Skin epidermis (tissue), 12 donors: ENCODE measurements around the gene PCSK9.

Source experiments
- H3K27ac ChIP-seq, 21 experiments: fragments of 200-600 bp; sonication (generic) in 11 of 21; one replicate each; pipeline ENCODE4 v1.5.0; 2020; ENCODE audit warnings: mild to moderate bottlenecking in 3 of 21, inconsistent platforms in 2 of 21, moderate library complexity in 2 of 21
- H3K4me3 ChIP-seq, 7 experiments: fragments of 200-600 bp; sonication (generic) in 2 of 7; one replicate each; pipeline ENCODE4 v1.5.0; 2020; ENCODE audit warnings: inconsistent platforms in 2 of 7, mild to moderate bottlenecking in 2 of 7, moderate library complexity in 1 of 7

The PCSK9 gene

DNA sequence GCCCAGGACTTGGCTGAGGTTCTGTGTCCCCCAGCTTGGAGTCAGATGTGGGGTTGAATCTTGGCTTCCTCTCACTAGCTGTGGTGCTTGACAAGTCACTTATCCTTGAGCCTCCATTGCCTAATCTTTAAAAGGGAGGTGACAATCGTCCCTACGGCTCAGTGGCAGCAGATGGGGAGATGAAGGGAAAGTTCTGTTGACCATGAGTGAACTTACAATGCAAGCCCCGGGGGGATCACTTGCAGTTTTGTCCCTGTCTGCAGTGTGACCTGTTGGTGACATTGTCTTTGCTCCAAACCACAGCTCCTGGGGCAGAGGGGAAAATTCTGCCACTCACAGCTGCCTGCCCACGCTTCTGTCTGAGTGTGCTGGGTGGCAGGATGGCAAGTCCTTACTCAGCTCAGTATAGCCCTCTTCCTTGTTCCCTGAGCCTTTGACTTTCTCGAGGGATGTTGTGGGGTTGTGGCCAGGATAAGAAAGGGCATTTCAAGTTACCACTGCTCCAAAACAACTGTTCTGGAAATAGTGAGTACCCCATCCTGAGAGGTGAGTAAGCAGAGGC lies 1.7 kb downstream of the PCSK9 start:
- Histone ChIP-seq H3K27ac (no peak overlapping the region), H3K4me3 (peak overlapping the region in 3 of 7 experiments; percentile 17 to 41 (median 40))

DNA sequence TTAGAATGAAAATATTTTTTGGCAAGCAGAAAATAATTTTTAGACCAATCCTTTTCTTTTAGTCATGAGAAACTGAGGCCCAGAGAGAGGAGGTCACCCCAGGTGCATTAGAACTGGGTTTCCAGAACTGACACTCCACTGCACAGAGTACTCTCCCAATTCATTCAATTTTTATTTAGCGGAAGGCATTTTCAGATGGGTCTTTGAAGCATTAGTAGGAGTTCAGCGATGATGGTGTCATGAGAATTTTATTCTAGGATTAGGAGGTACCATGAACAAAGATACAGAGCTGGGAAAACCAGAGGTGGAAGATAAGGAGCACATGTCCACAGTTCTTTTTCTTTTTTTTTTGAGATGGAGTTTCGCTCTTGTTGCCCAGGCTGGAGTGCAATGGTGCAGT lies 2.3 kb downstream of the PCSK9 start:
- H3K27ac ChIP-seq, result no peak overlapping the region
- no peak overlapping the region for H3K4me3 ChIP-seq

DNA sequence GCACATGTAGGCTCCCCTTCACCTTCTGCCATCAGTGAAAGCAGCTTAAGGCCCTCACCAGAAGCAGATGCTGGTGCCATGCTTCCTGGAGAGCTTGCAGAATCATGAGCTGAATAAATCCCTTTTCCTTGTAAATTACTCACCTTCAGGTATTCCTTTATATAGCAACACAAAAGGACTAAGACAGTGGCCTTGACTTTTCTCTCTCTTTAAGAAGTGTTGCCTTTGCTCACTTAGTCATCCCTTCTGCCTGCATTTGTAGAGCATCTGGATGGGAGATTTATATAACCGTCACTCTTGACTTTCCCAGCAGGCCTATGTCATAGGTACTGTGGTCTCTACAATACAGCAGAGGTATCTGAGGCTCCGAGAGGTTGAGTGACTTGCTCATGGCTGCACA lies 3.7 kb downstream of the PCSK9 start:
- H3K4me3 ChIP-seq, result no peak overlapping the region
- no peak overlapping the region for H3K27ac ChIP-seq

DNA sequence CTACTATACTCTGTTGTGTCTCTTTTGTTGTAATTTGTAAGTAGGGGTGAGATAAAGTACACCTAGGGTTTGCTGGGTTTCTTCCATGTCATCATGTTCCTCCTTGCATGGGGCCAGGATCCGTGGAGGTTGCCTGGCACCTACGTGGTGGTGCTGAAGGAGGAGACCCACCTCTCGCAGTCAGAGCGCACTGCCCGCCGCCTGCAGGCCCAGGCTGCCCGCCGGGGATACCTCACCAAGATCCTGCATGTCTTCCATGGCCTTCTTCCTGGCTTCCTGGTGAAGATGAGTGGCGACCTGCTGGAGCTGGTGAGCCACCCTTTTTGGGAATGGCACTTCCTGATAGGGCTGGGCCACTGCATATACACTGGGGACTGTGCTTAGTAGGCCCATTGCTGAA lies 4.4 kb downstream of the PCSK9 start:
- H3K27ac ChIP-seq, result no peak overlapping the region
- no peak overlapping the region for H3K4me3 ChIP-seq

DNA sequence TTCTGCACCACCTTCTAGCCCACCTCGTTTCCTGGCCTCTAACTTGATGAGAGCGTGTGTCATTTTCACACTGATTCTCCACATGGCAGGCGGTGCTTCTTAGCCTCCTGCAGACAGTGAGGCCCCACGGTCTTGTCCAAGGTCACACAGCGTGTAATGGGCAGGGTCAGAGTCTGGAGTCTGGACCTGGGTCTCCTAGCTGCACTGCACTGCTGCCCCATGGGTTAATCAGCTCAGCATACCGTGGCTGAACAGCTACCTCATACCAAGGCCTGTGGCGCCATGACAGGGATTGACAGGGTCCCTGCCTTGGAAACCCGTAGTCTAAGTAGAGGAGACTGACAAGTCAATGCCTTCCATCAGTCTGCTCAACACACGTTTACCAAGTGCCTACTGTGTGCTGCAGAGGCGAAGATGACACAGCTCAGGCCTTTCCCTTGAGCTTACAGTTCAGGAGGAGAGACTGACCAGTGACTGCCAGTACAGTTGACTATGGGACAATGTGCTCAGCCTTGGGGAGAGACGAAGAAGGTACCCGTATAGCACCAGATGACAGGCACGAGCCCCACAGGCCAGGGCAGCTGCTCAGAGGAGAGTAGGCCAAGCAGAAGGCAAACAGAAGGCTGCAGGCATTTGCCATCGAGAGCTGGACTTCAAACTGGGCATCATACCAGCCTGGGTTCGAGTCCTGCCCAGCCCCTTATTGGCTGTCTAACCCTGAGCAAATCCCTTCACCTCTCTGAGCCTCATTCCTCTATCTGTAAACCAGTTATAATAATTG lies 5.5 kb downstream of the PCSK9 start:
- no peak overlapping the region for H3K27ac ChIP-seq
- H3K4me3 ChIP-seq, result no peak overlapping the region

DNA sequence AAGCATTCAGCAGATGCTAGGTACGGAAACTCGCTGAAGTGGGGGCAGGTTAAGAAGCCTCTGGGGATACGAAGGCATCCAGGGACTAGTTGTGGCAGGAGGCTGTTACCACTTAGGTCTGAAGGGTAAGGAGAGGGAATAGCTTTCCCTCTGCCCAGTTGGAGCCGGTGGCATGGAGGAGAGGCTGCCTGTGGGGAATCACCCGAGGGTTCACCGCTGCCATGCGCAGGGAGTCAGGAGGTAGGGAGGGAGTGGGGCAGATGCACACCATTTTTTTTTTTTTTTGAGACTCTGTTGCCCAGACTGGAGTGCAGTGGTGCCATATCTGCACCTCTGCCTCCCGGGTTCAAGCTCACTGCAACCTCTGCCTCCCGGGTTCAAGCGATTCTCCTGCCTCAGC lies 6.1 kb downstream of the PCSK9 start:
- H3K4me3 ChIP-seq, result no peak overlapping the region
- H3K27ac ChIP-seq, result no peak overlapping the region

DNA sequence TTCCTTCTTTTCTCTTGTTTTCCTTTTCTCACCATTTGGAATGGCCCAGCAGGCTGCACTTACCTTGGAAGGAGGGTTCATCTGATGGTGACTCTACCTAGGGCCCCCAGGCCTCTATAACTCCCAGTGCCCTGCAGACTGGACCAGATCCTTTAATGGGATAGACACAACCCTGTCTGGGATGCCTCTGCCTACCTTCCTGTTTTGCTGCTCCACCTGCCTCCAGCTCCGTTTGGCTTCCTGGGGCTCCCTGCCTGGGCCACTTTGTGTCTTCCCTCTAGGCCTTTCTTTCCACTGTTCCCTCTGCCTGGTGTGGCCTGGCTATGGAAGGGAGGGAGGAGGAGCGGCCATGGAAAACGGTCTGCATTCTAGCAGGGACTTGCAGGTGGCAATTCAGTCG lies 7.5 kb downstream of the PCSK9 start:
- no peak overlapping the region for H3K4me3 ChIP-seq
- no peak overlapping the region for H3K27ac ChIP-seq

DNA sequence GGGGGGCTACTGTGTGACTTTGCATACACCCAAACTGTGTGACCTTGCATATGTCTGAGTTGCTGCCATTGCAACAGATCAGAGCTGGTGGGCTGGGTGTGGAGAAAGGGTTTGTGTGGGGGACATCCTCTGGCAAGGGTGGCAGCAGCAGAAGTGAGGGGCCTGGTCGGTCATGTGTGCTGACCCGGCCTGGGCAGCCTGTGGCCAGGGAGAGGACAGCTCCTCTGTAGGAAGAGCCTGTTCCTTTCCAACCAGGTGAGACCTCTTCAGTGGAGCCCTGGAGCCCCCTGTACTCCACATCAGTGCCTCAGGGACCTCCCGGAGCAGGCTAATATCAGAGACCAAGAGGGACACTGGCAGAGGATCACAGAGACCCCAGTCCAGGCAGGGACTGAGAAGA lies 8.3 kb downstream of the PCSK9 start:
- Histone ChIP-seq H3K27ac (no peak overlapping the region), H3K4me3 (no peak overlapping the region)

DNA sequence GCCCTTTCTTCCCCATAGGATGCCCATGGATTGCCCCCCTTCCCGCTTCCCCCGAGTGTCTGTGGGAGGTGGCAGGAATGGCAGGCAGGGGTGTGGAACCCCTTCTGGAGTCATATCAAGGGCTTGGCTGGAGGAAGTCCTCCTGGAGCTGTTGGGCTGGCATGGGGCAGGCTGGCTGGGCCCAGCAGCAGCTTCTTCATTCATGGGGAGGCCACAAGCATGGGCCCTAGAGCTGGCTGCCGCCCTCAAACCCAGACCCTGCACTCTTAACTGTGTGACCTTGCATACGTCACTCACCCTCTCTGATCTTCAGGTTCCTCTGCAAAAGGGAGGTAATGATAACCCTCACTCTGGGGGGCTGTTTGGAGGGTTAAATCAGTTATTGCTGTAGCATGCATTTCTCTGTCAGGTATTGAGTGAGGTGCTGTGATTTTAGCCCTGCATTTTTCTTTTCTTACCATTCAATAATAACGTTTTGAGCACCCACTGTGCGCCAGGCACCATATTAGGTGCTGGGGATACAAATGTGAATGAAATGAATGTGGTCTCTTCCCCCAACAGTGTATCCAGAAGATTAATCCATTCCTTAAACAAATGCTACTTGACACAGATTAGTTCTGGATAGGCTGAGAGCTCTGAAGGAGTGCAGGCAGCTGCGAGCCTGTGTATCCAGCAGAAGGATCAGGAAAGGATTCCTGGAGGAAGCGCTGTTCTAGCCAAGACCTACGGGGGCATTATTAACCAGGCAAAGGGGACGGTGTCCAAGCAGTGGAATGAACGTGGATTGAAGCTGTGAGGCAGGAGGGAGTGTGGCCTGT lies 9.3 kb downstream of the PCSK9 start:
- Histone ChIP-seq H3K27ac (no peak overlapping the region), H3K4me3 (no peak overlapping the region)

DNA sequence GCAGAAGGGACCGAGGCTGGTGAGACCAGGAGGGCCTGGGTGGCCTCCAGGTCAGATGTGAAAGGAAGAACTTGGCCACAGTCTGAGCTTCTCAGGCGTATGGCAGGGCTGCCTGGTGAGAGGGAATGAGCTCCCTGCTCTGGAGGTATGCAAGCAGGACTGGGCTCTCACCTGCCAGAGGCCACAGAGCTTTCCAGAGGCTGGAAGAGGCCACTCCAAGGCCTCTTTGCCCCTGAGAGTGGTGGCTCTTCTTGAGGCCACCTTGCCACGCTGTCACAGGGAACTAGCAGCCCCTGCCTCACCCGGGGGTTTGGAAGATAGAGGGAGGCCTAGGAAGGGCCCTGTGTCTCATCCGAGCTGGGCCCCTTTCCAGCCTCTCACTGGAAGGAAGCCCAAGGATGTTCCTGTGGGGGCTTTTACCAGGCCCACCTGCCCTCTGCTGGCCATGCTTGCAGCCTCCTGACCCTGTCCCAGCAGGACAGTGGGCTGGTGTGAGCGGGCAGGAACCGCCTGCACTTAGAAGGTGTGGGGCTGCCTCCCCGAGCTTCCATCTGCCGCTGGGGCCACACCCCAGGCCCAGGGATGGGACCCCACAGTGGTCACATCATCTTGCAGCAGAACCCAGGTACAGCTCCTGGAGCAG lies 10.0 kb downstream of the PCSK9 start:
- H3K27ac ChIP-seq, result no peak overlapping the region
- no peak overlapping the region for H3K4me3 ChIP-seq

DNA sequence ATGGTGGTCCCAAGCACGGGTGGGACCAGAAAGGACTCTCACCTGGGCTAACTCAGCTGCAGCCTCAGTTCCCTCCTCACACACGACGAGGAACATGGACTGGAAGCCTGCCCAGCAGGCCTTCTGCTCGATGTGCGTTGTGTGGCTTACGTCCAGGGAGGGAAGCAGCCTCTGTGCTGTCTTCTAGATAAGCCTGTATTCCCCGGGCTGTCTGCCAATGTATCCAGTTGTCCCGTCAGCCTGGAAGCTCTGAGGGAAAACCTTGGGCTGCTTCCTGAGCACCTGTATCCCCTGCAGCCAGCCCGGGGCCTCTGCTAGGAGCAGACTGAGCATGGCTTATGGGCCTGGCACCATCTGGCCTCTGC lies 10.5 kb downstream of the PCSK9 start:
- Histone ChIP-seq H3K4me3 (no peak overlapping the region), H3K27ac (no peak overlapping the region)

DNA sequence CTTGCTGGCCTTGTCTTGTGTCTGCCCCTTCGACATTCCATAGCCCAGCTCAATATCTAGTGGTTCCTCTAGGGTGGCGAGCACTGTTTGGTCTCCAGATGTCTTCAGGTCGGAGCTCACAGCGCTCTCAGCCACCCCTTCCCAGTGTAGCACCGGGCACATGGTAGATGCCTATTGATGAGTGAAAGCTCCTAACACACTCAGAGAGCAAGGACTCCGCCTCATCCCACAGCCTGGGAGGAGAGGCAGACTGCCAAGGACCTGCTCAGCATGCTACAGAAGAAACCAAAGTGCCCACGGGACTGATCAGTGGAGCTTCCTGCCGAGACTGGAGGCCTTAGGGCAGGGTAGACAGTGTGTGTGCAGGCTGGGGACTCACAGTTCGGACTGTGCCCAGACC lies 10.9 kb downstream of the PCSK9 start:
- Histone ChIP-seq H3K4me3 (no peak overlapping the region), H3K27ac (no peak overlapping the region)

DNA sequence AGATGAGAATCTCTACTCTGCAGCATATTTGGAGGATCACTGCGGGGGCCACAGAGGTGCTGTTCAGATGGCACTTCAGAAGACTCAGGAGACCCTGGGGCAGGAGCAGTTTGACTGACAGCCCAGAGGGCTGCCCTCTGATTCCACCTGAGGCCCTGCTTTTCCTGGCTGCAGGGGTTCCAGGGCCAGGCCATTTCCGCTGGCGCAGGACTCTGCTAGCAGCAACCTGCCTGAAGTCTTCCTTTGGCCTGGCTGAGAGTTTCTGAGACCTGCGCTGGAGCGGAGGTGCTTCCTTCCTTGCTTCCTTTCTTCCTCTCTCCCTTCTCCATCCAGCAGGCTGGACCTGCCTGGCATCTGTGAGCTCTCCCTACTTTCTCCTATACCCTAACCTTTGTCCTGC lies 11.8 kb downstream of the PCSK9 start:
- Histone ChIP-seq H3K27ac (no peak overlapping the region), H3K4me3 (no peak overlapping the region)

DNA sequence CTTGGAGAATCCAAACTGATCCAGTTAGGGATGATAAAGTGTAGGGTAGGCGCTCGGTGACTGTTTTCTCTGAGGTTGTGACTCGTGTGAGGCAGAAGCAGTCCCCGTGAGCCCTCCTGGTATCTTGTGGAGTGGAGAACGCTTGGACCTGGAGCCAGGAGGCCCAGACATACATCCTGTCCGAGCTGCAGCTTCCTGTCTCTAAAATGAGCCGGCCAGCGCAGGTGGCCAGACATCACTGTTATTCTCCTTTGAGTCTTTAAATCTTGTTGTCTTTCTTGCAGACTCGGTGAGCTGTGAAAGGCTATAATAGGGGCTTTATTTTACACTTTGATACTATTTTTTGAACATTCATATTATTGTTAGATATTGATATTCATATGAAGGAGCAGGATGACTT lies 12.3 kb downstream of the PCSK9 start:
- Histone ChIP-seq H3K4me3 (no peak overlapping the region), H3K27ac (no peak overlapping the region)

DNA sequence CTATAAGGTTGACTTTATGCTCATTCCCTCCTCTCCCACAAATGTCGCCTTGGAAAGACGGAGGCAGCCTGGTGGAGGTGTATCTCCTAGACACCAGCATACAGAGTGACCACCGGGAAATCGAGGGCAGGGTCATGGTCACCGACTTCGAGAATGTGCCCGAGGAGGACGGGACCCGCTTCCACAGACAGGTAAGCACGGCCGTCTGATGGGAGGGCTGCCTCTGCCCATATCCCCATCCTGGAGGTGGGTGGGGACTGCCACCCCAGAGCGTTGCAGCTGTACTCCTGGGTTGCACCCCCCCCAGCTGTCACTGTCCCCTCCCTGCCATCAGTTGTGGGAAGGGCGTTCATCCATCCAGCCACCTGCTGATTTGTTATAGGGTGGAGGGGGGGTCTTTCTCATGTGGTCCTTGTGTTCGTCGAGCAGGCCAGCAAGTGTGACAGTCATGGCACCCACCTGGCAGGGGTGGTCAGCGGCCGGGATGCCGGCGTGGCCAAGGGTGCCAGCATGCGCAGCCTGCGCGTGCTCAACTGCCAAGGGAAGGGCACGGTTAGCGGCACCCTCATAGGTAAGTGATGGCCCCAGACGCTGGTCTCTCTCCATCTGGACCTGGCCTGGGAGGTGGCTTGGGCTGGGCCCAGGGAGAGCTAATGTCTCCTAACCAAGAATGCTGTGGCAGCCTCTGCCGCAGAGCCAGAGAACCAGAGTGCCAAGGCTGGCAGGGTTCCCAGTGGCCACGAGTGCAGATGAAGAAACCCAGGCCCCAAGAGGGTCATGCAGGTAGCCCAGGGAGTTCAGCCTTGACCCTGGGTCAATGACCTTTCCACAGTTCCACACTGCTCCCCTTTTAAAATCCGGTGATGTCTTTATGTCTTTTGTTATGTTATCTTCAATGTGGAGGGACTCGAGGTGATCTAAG lies 13.1 kb downstream of the PCSK9 start:
- Histone ChIP-seq H3K4me3 (no peak overlapping the region), H3K27ac (no peak overlapping the region)

DNA sequence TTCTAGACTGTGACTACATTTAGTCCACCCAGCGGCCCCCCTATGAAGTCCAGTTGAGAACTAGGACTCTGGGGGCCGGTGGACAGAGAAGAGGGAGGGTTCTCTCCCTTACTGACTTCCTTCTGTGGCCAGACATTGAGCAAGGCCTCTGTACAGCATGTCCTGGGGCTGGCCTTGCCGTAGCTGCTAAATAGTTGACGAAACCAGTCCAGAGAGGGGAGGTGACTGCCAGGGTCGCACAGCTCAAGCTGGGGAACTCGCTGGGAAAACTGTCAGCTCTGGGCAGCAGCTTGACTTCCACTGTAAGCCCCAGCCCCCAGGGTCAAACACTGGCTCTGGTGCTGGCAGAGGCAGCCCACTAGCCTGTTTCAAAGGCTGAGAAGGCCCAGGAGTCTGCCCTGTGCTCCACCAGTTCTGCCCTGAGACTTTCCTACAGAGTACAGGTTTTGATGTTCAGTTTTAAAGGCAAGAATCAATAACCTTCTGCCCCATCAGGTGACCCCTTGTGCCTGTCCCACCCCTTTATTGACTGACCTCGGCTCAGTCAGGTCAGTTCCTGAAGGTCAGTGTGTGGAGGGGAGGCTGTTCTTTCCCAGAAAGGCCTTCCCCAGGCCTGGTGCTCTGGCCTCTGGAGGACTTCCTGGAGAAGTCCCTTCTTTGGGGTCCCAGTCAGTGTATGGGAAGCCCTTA lies 14.1 kb downstream of the PCSK9 start:
- Histone ChIP-seq H3K27ac (no peak overlapping the region), H3K4me3 (no peak overlapping the region)

DNA sequence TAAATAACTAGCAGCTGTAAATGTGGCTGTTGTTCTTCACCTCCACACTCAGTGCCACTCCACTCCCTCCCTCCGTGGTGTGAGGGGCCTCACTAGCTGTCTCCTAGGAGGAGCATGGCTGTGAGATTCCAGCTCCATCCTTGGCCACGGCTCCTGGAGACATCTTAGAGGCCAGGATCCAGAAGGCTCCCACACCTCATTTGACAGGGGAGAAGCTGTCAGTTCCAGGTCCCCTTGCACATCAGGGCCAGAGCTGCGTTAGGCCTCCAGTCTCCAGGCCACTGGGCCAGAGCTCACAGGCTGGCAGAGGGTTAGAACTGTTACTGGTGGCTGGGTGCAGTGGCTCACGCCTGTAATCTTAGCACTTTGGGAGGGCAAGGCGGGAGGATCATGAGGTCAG lies 15.0 kb downstream of the PCSK9 start:
- H3K27ac ChIP-seq, result no peak overlapping the region

DNA sequence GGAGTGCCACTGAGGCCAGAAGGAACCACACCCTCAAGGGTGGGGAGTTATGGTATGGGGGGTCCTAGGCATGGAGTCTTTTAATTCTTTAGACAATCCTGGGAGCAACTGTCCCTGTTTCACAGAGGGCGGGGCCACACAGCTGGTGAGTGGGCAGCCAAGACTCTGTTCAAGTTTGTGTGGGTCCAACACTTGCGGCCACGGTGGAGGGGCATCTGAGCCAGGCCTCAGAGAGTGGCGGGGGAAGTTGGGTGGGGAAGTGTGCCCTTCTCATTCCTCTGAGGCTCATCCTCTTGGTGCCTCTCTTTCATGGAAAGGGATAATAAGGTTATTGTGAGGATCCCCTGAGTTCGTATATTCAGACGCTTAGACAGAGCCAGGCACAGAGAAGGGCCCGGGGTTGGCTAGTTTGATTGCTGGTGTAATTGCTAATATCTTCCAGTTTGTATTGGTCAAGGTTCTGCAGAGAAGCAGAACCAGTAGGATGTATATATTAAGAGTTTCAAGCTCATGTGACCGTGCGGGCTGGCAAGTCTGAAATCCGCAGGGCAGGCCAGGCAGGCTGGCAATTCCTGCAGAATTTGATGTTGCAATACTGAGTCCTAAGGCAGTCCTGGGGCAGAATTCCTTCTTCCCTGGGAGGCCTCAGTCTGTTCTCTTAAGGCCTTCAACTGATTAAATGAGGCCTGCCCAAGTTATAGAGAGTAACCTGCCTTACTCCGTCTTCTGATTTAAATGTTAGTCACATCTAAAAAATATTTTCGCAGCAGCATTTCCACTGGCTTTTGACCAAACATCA lies 15.9 kb downstream of the PCSK9 start:
- Histone ChIP-seq H3K4me3 (no peak overlapping the region), H3K27ac (no peak overlapping the region)

More for the DNA sequence above, 15.0 kb downstream of the PCSK9 start:
- no peak overlapping the region for H3K4me3 ChIP-seq
